Thoracic aorta (tissue), 2 donors: ENCODE results near the gene CDH15. TPM values are rescaled to one million over a fixed set of nuclear protein-coding genes. Genes with fewer than 3 reads are reported as not detected.

Experiments used
- ATAC-seq: fragments of 150-250 bp; one replicate; pipeline ENCODE4 v1.8.0; 2017; ENCODE audit warnings: low read depth; ENCODE audit not compliant: insufficient number of reproducible peaks, low FRiP score
- DNase-seq: peaks from one replicate; pipeline ENCODE4 v3.0.0-alpha.2; 2020; ENCODE audit warnings: low spot score
- H3K27ac ChIP-seq, 2 donors: fragments of 200-600 bp; sonication (generic); 1 replicate in 1 of 2; 2 replicates in 1 of 2; pipeline ENCODE4 v1.5.1; 2016; ENCODE audit warnings: mild to moderate bottlenecking in 2 of 2, moderate library complexity in 2 of 2
- H3K27me3 ChIP-seq: fragments of 200-600 bp; sonication (generic); replicated peaks from 2 replicates; pipeline ENCODE4 v1.6.0; 2016; ENCODE audit warnings: mild to moderate bottlenecking; ENCODE audit not compliant: insufficient read depth
- H3K36me3 ChIP-seq: fragments of 200-600 bp; sonication (generic); one replicate; pipeline ENCODE4 v1.5.1; 2016
- H3K4me1 ChIP-seq, 2 donors: fragments of 200-600 bp; sonication (generic); 1 replicate in 1 of 2; 2 replicates in 1 of 2; pipeline versions ENCODE4 v1.5.1 to v1.6.0; 2016; ENCODE audit warnings: low read depth in 2 of 2, mild to moderate bottlenecking in 1 of 2; ENCODE audit not compliant: control insufficient read depth in 1 of 2
- H3K4me3 ChIP-seq: fragments of 200-600 bp; sonication (generic); 2 replicates; pipeline ENCODE4 v1.5.1; 2016; ENCODE audit warnings: mild to moderate bottlenecking
- H3K9me3 ChIP-seq: fragments of 200-600 bp; sonication (generic); 2 replicates; pipeline ENCODE4 v1.5.1; 2016
- CTCF ChIP-seq: fragments of 200-600 bp; sonication (generic); IDR thresholded peaks from one replicate; pipeline ENCODE4 v1.5.1; 2019; ENCODE audit warnings: antibody characterized with exemption
- total RNA-seq, 2 donors: library from RNA; depleted of rRNA; stranded (reverse); fragments of >200 nt; gene quantifications; one replicate each; pipeline versions ENCODE4 v1.1.0 to v1.2.3, GENCODE V29; 2016

The CDH15 gene
- total RNA-seq, 2 donors from 2014 or later: 1.4 TPM; not detected in 1

- H3K4me3 ChIP-seq: no peak overlapping the region
- ATAC-seq: no peak
- no peak overlapping the region for H3K27ac ChIP-seq
- TF ChIP-seq CTCF: no peak
- no peak for DNase-seq
- no peaks in the 10 kb centered on the region for H3K36me3 ChIP-seq
- peaks cover 9 to 10% of the 10 kb centered on the region in 2 donors for H3K4me1 ChIP-seq
- peaks cover 10% of the 10 kb centered on the region for H3K27me3 ChIP-seq
- H3K9me3 ChIP-seq: no peaks in the 10 kb centered on the region
Measured at GRCh38 chr16:89197633-89198416, 26.3 kb downstream of the CDH15 start.

GRCh38 chr16:89198417-89199240 is 27.1 kb downstream of the CDH15 start:
- H3K36me3 ChIP-seq: no peaks in the 10 kb centered on the region
- peaks cover 9 to 10% of the 10 kb centered on the region in 2 donors for H3K4me1 ChIP-seq
- no peak for TF ChIP-seq CTCF
- H3K27me3 ChIP-seq: peaks cover 10% of the 10 kb centered on the region
- no peak overlapping the region for H3K27ac ChIP-seq
- ATAC-seq (no peak), DNase-seq (no peak)
- no peaks in the 10 kb centered on the region for H3K9me3 ChIP-seq
- no peak overlapping the region for H3K4me3 ChIP-seq

GRCh38 chr16:89199241-89200123 is 27.9 kb downstream of the CDH15 start:
- no peak overlapping the region for H3K4me3 ChIP-seq
- no peaks in the 10 kb centered on the region for H3K9me3 ChIP-seq
- no peaks in the 10 kb centered on the region for H3K36me3 ChIP-seq
- DNase-seq: no peak
- TF ChIP-seq CTCF: no peak
- peaks cover 10% of the 10 kb centered on the region for H3K27me3 ChIP-seq
- ATAC-seq: no peak
- no peak overlapping the region for H3K27ac ChIP-seq
- H3K4me1 ChIP-seq: peaks cover 9 to 10% of the 10 kb centered on the region in 2 donors

GRCh38 chr16:89200124-89200849 is 28.7 kb downstream of the CDH15 start, which contains the start of gene SLC22A31:
Gene SLC22A31, minus strand, starts transcription at chr16:89200537. Its CDS starts 36 bp downstream, at chr16:89200501.
- DNase-seq: no peak
- no peak for ATAC-seq
- no peak within 1 kb of the TSS for H3K27ac ChIP-seq
- H3K36me3 ChIP-seq: no peaks in the 10 kb centered on the region
- H3K9me3 ChIP-seq: no peaks in the 10 kb centered on the region
- peak within 1 kb of the TSS; percentile 51 for H3K4me3 ChIP-seq
- H3K27me3 ChIP-seq: peaks cover 10% of the 10 kb centered on the region
- no peak for TF ChIP-seq CTCF
- H3K4me1 ChIP-seq: peaks cover 9 to 10% of the 10 kb centered on the region in 2 donors
